Mucosa of rectum (tissue), 2 donors: Measurements from ENCODE around the gene SLC1A3.

ENCODE experiments used
- H3K27ac ChIP-seq, 2 donors: one replicate each; pipeline ENCODE4 v1.7.0; 2013; ENCODE audit warnings: inconsistent platforms in 2 of 2, low read depth in 2 of 2, low read length in 2 of 2
- H3K27me3 ChIP-seq, 2 donors: one replicate each; pipeline ENCODE4 v1.7.0; 2013; ENCODE audit warnings: low read length in 2 of 2; ENCODE audit not compliant: control insufficient read depth in 2 of 2, insufficient read depth in 2 of 2
- H3K36me3 ChIP-seq, 2 donors: one replicate each; pipeline ENCODE4 v1.7.0; 2013; ENCODE audit warnings: low read length in 2 of 2; ENCODE audit not compliant: control insufficient read depth in 2 of 2, insufficient read depth in 2 of 2
- H3K4me1 ChIP-seq, 2 donors: one replicate each; pipeline ENCODE4 v1.7.0; 2013; ENCODE audit warnings: low read length in 2 of 2, mild to moderate bottlenecking in 1 of 2; ENCODE audit not compliant: control insufficient read depth in 2 of 2, insufficient read depth in 2 of 2
- H3K4me3 ChIP-seq, 2 donors: one replicate each; pipeline ENCODE4 v1.7.0; 2013; ENCODE audit warnings: low read length in 2 of 2
- H3K9ac ChIP-seq, 2 donors: one replicate each; pipeline ENCODE4 v1.7.0; 2013; ENCODE audit warnings: low read length in 2 of 2, low read depth in 1 of 2, mild to moderate bottlenecking in 1 of 2
- H3K9me3 ChIP-seq, 2 donors: one replicate each; pipeline ENCODE4 v1.7.0; 2013; ENCODE audit warnings: low read length in 2 of 2; ENCODE audit not compliant: control insufficient read depth in 2 of 2
- donor health status: healthy.
- donor health status: Normal muscosa, but diverticular disease.

Gene SLC1A3

GRCh38 chr5:36654564-36654963 is 48.2 kb downstream of the SLC1A3 start:
- Histone ChIP-seq H3K27me3 (no peaks in the 10 kb centered on the region), H3K9ac (no peak overlapping the region), H3K4me1 (no peaks in the 10 kb centered on the region), H3K9me3 (no peaks in the 10 kb centered on the region), H3K36me3 (no peaks in the 10 kb centered on the region), H3K27ac (no peak overlapping the region), H3K4me3 (no peak overlapping the region)

GRCh38 chr5:36655161-36655560 is 48.8 kb downstream of the SLC1A3 start:
- H3K4me3 ChIP-seq = no peak overlapping the region
- no peaks in the 10 kb centered on the region for H3K27me3 ChIP-seq
- H3K4me1 ChIP-seq = no peaks in the 10 kb centered on the region
- H3K9me3 ChIP-seq = no peaks in the 10 kb centered on the region
- no peaks in the 10 kb centered on the region for H3K36me3 ChIP-seq
- no peak overlapping the region for H3K27ac ChIP-seq
- no peak overlapping the region for H3K9ac ChIP-seq

- Histone ChIP-seq H3K4me1 (no peaks in the 10 kb centered on the region), H3K27ac (no peak overlapping the region), H3K27me3 (no peaks in the 10 kb centered on the region), H3K36me3 (no peaks in the 10 kb centered on the region), H3K9ac (no peak overlapping the region), H3K9me3 (no peaks in the 10 kb centered on the region), H3K4me3 (no peak overlapping the region)
These were observed 50.1 kb downstream of the SLC1A3 start for GRCh38 chr5:36656556-36656955.

DNA sequence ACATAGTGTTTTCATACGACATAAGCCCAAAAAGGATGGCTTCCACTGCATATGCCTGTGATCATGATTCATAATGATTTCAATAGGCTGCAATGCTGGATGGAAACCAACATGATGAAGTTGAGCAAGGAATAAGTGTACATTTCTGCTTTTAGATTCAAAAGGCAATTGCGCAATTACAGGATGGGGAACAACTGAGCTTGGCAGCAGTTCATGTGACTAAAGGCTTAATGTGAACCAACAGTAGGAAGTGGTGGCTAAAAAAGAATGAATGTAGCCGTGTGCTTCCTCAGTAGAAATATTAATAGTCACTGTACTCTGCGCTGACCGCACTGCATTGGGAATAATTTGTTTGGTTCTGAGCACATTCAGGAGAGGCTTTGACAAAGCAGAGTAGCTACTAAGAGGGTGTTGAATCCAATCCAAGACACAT is 51.2 kb downstream of the SLC1A3 start:
- H3K27me3 ChIP-seq = no peaks in the 10 kb centered on the region
- H3K4me3 ChIP-seq = no peak overlapping the region
- no peaks in the 10 kb centered on the region for H3K36me3 ChIP-seq
- H3K27ac ChIP-seq = peak overlapping the region in 1 of 2 donors; percentile 57
- no peaks in the 10 kb centered on the region for H3K4me1 ChIP-seq
- no peaks in the 10 kb centered on the region for H3K9me3 ChIP-seq
- no peak overlapping the region for H3K9ac ChIP-seq

DNA sequence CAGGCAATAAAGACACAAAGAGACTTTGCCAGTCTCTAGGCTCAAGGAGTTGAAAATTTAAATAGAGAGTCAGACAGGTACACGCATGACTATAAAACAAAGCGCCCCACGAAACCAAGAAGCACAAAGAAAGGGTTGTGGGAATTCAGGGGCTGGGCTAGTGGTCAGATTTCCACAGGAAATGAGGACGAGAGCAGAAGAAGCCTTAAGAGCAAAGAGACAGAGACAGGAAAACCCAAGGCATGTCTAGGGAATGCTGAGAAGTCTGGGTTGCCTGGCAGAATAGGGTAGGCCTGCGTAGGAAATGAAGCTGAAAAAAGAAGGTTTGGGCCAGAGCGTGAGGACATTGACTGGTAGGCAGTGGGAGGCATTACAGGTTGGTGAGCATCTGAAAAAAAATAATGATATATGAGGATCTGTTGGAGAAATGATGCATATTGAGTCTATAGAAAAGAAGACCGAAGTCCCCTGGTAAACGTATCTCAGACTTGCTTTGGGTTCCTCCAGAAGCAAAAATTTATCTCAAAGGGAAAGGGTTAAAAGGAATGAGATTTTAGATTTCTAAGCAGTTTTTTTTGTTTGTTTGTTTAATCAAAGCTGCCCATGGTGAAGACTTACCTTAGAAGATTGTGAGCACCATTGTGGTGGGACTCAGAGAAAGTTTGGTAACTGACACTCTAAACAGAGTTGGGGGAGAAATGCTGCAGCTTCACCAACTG is 51.8 kb downstream of the SLC1A3 start:
- Histone ChIP-seq H3K27ac (peak overlapping the region in 1 of 2 donors; percentile 57), H3K4me3 (no peak overlapping the region), H3K9me3 (no peaks in the 10 kb centered on the region), H3K36me3 (no peaks in the 10 kb centered on the region), H3K9ac (no peak overlapping the region), H3K4me1 (no peaks in the 10 kb centered on the region), H3K27me3 (no peaks in the 10 kb centered on the region)

DNA sequence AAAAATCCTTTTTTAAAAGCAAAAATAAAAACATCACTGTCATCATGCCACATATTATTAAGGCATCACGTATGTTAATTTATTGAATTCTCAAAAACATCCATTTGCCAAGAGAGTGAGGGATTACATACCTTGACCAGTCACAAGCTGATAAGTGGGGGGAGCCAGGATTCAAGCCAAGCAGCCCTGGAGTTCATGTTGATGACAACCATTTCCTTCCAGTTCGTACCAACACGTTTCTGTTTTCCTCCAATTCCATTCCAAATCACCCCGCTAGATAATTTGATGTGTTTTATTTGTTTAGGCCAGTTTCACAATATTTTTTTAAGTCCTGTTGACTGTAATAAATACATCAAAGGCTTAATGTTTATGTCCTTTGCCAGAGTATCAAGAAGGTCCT is 53.0 kb downstream of the SLC1A3 start:
- no peak overlapping the region for H3K27ac ChIP-seq
- H3K27me3 ChIP-seq = no peaks in the 10 kb centered on the region
- no peak overlapping the region for H3K4me3 ChIP-seq
- no peak overlapping the region for H3K9ac ChIP-seq
- H3K9me3 ChIP-seq = no peaks in the 10 kb centered on the region
- no peaks in the 10 kb centered on the region for H3K4me1 ChIP-seq
- H3K36me3 ChIP-seq = no peaks in the 10 kb centered on the region

DNA sequence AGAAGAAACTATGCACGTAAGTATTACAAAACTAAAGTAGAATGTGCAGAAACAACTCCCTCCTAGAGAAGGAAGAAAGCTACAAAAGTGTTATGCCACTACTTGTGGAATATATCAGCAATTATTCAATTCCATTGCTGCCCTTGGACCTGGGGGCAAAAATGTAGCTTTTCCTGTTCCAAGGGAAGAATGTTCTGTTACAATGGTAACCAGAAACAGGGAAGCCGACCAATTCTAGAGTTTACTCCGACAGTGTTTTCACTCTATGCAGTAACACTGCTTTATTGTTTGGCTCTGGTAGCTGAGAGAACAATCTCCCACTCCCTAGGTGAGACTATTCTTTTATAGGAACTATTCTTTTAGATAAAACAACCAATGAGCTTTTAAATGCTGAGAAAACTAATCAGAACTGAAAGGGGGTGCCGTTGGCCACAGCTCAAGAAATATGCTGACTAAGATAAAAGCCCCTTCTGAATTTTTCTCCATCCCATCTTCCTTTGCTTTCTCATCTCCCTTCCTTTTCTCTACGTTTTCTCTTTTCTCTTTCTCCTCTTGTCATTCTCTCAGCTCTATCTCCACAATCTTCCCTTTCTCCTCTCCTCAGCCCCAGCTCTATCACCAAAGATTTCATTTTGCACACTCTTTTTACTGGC is 54.1 kb downstream of the SLC1A3 start:
- Histone ChIP-seq H3K9ac (no peak overlapping the region), H3K27ac (no peak overlapping the region), H3K4me3 (no peak overlapping the region), H3K4me1 (no peaks in the 10 kb centered on the region), H3K27me3 (no peaks in the 10 kb centered on the region), H3K36me3 (no peaks in the 10 kb centered on the region), H3K9me3 (no peaks in the 10 kb centered on the region)

GRCh38 chr5:36661456-36662220 is 55.2 kb downstream of the SLC1A3 start:
- H3K27me3 ChIP-seq = no peaks in the 10 kb centered on the region
- no peak overlapping the region for H3K9ac ChIP-seq
- H3K27ac ChIP-seq = no peak overlapping the region
- no peaks in the 10 kb centered on the region for H3K4me1 ChIP-seq
- H3K36me3 ChIP-seq = no peaks in the 10 kb centered on the region
- H3K4me3 ChIP-seq = no peak overlapping the region
- H3K9me3 ChIP-seq = no peaks in the 10 kb centered on the region

DNA sequence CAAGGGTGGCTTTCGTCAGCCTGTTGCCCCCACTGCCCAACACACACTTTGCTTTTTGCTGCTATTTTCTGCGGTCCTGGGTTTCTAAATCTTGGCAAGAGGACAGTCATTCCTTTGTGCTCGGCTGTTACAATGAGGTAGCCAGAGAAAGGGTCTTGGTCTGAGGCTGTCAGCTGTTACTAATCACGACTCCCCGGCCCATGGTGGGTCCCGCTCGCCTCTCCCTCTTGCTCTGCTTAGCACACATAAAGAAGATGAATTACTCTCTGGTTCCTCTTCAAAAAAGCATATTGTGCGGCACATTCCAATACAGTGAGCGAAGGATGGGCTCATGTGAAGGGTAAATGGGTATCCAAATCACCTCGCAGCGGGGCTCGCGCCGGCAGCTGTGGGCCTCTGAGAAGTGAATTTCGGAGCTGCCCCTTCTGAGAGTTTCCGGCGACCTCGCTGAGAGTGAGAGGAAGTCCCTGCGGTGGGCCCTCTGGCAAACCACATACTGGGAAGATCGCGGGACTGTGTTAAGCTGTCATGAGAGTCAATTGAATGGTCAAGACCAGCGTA is 56.0 kb downstream of the SLC1A3 start:
- Histone ChIP-seq H3K9ac (no peak overlapping the region), H3K4me3 (no peak overlapping the region), H3K9me3 (no peaks in the 10 kb centered on the region), H3K36me3 (no peaks in the 10 kb centered on the region), H3K27ac (no peak overlapping the region), H3K27me3 (no peaks in the 10 kb centered on the region), H3K4me1 (no peaks in the 10 kb centered on the region)

- Histone ChIP-seq H3K27ac (no peak overlapping the region), H3K36me3 (no peaks in the 10 kb centered on the region), H3K4me1 (no peaks in the 10 kb centered on the region), H3K9ac (no peak overlapping the region), H3K4me3 (no peak overlapping the region), H3K27me3 (no peaks in the 10 kb centered on the region), H3K9me3 (no peaks in the 10 kb centered on the region)
These were observed 58.4 kb downstream of the SLC1A3 start for GRCh38 chr5:36664766-36665165.
